GM18517 (cell line): ENCODE measurements around the gene CYP2A6.
"Not testable (repeated sequence)": the region's sequence is repeated elsewhere in the genome, so short reads cannot be mapped to it uniquely, and the experiment has no call there.

Source experiments
- ATAC-seq: cut with Tn5 transposase; IDR thresholded peaks from one replicate; pipeline ENCODE4 v1.9.1; 2021; ENCODE audit warnings: mild to moderate bottlenecking, moderate library complexity; ENCODE audit not compliant: unreplicated experiment

Gene CYP2A6

GRCh38 chr19:40846722-40847121 lies 3.5 kb downstream of the CYP2A6 start:
- not testable (repeated sequence) for ATAC-seq

DNA sequence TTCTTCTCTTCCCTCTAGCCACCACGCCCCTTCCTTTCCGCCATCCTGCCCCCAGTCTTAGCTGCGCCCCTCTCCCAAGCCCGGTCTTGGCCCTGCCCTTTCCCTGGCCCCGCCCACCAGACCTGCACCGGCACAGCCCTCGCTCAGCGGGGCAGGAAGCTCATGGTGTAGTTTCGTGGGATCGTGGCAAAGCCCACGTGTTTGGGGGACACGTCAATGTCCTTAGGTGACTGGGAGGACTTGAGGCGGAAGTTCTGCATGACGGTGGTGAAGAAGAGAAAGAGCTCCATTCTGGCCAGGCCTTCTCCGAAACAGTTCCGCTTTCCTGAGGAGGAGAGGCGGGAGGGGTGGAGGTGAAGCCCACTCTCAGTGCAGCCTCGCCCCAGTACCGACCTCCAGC lies 6.6 kb downstream of the CYP2A6 start:
- ATAC-seq = not testable (repeated sequence)

DNA sequence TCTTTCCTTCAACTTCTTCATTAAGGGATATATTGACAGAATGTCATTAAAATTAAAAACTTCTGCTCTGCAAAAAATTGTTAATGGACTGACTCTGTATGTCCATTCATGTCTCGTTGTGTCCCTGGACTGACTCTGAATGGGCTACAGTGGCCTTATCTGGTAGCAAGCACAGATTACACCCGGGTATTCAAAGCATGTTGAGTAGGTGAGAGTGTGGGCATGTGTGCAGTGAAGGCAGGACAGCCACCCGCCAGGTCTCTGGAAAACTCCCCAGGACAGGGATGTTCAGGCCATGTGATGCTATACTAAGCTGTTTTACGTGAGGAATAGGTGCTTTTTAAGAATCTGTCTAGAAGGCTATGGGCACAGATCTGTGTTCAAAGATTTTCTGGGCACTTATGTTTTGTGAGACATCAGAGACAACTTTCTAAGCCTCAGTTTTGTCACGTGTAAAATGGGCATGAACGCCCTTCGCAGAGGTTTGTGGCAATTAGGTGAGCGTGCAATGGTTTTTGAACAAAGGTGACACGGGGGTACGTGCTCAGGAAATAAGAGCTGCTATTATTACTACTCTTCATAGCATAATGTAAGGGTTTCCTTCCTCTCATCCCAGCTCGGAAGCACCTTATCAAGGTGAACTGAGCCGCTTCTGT lies 7.1 kb downstream of the CYP2A6 start:
- not testable (repeated sequence) for ATAC-seq

- not testable (repeated sequence) for ATAC-seq
Measured at GRCh38 chr19:40842012-40842411, 8.2 kb downstream of the CYP2A6 start.

- not testable (repeated sequence) for ATAC-seq
Measured at GRCh38 chr19:40838477-40838876, 11.8 kb downstream of the CYP2A6 start.

- ATAC-seq = no peak
Measured at GRCh38 chr19:40836754-40837429, 13.4 kb downstream of the CYP2A6 start.

- ATAC-seq = not testable (repeated sequence)
Measured at GRCh38 chr19:40833728-40834533, 16.3 kb downstream of the CYP2A6 start.

- not testable (repeated sequence) for ATAC-seq
Measured at GRCh38 chr19:40832431-40832790, 17.8 kb downstream of the CYP2A6 start.

- no peak for ATAC-seq
Measured at GRCh38 chr19:40831502-40832430, 18.5 kb downstream of the CYP2A6 start.

DNA sequence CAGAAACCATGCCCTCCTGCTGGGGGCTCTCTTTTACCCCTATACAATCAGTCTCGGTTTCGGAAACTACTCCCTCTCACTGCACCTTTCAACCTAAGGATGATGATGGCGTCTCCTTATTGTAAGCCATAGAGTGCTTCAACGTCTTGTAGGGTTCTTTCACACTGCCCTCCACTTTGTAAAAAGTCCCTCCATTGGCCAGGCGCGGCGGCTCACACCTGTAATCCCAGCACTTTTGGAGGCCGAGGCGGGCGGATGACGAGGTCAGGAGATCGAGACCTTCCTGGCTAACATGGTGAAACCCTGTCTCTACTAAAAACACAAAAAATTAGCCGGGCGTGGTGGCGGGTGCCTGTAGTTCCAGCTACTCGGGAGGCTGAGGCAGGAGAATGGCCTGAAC lies 19.5 kb downstream of the CYP2A6 start:
- ATAC-seq = not testable (repeated sequence)

DNA sequence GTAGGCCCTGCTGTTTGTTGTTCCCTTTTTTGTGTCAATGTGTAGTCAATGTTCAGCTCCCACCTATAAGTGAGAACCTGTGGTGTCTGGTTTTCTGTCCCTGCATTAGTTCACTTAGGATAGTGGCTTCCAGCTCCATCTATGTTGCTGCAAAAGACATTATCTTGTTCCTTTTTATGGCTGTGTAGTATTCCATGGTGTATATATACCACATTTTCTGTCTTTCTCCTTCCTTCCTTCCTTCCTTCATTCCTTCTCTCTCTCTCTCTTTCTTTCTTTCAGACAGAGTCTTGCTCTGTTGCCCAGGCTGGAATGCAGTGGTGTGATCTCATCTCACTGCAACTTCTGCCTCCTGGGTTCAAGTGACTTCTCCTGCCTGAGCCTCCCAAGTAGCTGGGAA lies 21.0 kb downstream of the CYP2A6 start:
- no peak for ATAC-seq

GRCh38 chr19:40827386-40828247 lies 22.6 kb downstream of the CYP2A6 start:
- no peak for ATAC-seq

DNA sequence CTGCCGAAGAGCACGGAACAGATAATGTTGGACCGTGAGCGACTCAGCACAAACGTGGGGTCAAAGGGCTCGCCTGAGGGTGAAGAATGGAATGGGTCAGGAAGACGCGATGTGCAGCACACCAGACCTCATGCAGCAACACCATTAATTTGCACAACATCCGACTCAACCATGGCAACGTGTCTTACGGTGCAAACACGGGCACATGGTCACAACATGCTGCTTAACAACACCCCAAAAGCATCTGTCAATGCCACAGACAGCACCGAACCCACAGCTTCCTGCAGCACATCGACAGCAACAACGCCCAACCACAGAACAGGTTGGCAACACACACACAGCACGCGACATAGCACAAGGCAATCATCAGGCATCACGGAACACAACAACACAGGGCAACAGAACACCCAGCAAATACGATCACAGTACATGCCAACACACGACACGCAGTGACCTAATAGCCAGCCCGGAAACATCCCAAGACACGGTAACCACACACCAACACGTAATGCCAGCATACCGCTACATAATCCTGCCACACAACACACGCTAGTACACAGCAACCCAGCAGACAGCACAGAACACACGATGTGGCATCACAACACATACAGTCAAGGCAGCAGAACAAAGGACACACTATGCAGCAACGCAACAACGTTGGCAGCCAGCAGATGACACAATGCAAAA lies 23.4 kb downstream of the CYP2A6 start:
- not testable (repeated sequence) for ATAC-seq

DNA sequence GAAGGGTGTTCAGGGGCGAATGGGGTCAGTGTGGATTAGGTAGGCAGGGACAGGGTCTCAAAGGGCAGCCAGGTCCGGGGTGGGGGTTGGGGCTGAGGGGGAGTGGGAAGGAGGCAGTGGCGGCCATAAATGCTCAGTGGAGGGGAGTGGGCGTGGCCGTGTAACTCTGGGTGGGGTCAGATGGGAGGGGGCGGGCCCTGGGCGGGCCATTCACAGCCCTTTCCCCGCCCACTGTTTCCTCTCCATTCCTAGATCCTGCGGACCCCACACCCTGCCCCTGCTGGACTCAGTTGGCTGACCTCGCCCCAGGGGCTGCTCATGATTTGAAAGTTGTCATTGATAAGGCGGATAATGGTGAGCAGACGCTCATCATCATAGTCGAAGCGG lies 23.9 kb downstream of the CYP2A6 start:
- ATAC-seq = not testable (repeated sequence)

DNA sequence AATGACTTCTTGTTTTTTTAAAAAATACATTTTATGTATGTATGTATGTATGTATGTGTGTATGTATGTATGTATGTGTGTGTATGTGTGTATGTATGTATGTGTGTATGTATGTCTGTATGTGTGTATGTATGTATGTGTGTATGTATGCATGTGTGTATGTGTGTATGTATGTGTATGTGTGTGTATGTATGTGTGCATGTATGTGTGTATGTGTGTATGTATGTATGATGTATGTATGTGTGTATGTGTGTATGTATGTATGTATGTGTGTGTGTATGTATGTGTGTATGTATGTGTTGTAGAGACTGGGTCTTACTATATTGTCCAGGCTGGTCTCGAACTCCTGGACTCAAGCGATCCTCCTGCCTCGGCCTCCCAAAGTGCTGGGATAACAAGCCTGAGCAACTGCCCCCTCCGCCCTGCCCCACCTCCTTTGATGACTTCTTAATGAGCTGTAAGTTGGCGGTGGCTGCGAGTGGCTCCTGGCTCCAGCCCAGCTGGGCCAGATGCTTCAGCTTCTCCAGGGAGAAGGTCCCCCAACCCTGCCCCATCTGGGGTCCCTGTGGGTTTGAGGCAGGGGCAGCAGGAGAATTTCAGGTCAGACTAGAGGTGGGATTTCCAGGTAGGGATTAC lies 24.7 kb downstream of the CYP2A6 start:
- ATAC-seq = not testable (repeated sequence)

- ATAC-seq = not testable (repeated sequence)
Measured at GRCh38 chr19:40824916-40825315, 25.3 kb downstream of the CYP2A6 start.

DNA sequence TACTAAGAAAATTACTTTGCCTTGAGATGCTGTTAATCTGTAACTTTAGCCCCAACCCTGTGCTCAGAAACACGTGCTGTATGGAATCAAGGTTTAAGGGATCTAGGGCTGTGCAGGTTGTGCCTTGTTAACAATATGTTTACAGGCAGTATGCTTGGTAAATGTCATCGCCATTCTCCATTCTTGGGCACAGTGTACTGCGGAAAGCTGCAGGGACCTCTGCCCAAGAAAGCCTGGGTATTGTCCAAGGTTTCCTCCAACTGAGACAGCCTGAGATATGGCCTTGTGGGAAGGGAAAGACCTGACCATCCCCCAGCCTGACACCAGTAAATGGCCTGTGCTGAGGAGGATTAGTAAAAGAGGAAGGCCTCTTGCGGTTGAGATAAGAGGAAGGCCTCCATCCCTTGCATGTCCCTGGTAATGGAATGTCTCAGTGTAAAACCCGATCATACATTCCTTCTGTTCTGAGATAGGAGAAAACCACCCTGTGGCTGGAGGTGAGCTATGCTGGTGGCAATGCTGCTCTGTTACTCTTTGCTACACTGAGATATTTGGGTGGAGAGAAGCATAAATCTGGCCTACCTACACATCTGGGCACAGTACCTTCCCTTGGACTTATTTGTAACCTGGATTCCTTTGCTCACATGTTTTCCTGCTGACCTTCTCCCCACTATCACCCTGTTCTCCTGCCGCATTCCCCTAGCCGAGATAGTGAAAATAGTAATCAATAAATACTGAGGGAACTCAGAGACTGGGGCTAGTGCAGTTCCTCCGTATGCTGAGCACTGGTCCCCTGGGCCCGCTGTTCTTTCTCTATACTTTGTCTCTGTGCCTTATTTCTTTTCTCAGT lies 27.3 kb downstream of the CYP2A6 start:
- ATAC-seq = not testable (repeated sequence)

GRCh38 chr19:40822161-40822560 lies 28.1 kb downstream of the CYP2A6 start:
- ATAC-seq = no peak
